NB4 (cell line): ENCODE results near the gene CCDC85C.

Experiments used
- DNase-seq: peaks from one replicate; pipeline ENCODE4 v3.0.0; 2010; ENCODE audit warnings: low read depth
- H3K4me3 ChIP-seq: one replicate; pipeline ENCODE4 v1.5.1; 2011; ENCODE audit warnings: mild to moderate bottlenecking, low read depth, low read length, moderate library complexity
- CTCF ChIP-seq: IDR thresholded peaks from one replicate; pipeline ENCODE4 v1.5.1; 2012; ENCODE audit warnings: low read depth, low read length
- MAX ChIP-seq: IDR thresholded peaks from 2 replicates; pipeline ENCODE4 v1.6.1; 2011; ENCODE audit warnings: low read depth, low read length
- MYC ChIP-seq: IDR thresholded peaks from 2 replicates; pipeline ENCODE4 v1.6.1; 2011; ENCODE audit warnings: low read depth, low read length
- POLR2A ChIP-seq: IDR thresholded peaks from 2 replicates; pipeline ENCODE4 v1.6.1; 2011; ENCODE audit warnings: mild to moderate bottlenecking; ENCODE audit not compliant: insufficient read length; ENCODE audit errors: extremely low read depth

The CCDC85C gene

GRCh38 chr14:99552021-99552553, 51.9 kb downstream of the CCDC85C start:
- H3K4me3 ChIP-seq: no peak overlapping the region
- TF ChIP-seq CTCF: no peak
- TF ChIP-seq MYC: no peak
- no peak for TF ChIP-seq MAX
- TF ChIP-seq POLR2A: no peak
- no peak for DNase-seq

DNA sequence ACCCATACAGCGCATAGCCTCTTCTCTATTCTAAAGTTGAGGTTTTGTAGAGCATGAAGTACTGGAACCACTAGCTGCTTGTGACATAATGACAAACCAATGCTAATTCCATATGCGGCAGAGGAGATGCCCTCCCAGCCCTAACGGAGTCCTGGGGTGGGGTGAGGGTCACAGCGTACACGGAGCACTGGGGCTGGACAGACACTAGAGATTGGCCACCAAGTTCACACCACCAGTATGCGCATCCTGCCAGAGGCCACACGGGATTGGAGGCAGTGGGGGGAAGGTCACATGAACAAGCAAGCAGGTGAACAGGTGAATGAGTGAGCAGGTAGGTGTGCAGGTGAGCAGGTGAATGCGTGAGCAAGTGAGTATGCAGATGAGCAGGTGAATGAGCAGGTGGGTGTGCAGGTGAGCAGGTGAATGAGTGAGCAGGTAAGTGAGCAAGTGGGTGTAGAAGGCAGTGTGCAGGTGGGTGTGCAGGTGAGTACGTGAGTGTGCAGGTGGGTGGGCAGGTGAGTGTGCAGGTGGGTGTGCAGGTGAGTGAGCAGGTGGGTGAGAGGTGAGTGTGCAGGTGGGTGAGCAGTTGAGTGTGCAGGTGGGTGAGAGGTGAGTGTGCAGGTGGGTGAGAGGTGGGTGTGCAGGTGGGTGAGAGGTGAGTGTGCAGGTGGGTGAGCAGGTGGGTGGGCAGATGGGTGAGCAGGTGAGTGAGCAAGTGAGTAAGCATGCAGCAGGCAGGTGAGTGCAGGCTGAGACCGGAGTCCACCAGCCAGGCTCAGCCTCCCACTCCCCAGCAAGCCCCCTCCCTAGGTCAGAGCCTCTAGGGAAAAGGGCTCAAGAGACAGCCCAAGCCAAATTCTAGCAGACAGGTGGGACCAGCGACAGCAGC, 52.7 kb downstream of the CCDC85C start:
- DNase-seq: no peak
- TF ChIP-seq MYC: no peak
- TF ChIP-seq CTCF: no peak
- TF ChIP-seq MAX: no peak
- no peak for TF ChIP-seq POLR2A

DNA sequence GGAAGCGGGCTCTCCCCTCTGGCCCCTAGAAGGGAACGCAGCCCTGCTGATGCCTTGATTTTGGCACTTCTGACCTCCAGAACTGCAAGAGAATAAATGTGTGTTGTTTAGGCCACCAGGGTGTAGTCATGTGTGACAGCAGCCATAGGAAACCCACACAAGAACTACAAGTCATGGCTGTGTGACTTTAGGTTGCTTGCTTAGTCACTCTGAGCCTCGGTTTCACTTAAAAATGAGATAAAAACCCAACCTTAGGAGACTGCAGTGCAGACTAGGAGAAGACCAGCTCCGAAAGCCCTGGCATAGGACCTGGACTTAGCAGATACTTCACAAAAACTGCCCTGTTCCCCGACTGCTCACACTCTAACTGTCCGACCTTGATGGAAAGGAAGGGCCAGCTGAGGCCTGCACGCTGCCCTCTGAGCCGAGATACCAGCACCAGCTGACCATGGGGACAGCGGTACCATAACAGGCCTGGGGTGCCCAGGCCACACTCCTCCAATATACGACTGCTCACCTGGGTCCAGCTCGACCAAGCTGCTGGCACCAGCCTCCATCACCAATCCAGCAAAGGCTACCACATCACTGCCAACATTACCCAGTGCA, 53.5 kb downstream of the CCDC85C start:
- no peak for TF ChIP-seq CTCF
- no peak for TF ChIP-seq MAX
- TF ChIP-seq MYC: no peak
- TF ChIP-seq POLR2A: no peak
- no peak overlapping the region for H3K4me3 ChIP-seq
- no peak for DNase-seq

More for the DNA sequence above, 52.7 kb downstream of the CCDC85C start:
- H3K4me3 ChIP-seq: no peak overlapping the region

DNA sequence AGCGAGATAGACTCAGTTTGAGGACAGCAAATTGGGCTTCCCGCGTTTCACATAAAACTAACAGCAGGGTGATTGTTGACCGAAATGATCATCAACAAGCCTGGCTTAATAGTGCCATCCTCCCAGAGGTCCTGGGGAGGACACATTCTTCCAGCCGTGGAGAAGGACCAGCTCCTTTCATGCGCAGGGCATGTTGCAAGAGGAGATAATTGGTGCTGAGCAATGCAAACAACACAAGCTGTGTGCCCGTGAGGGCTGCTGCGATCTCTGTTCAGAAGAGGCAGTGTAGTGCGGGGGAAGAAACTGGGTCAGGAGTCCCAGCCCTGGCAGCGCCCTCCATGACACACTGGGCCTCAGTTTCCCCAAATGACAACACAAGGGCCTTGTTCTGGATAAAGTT, 54.3 kb downstream of the CCDC85C start:
- H3K4me3 ChIP-seq: no peak overlapping the region
- TF ChIP-seq POLR2A (no peak), MYC (no peak), CTCF (no peak), MAX (no peak)
- no peak for DNase-seq

DNA sequence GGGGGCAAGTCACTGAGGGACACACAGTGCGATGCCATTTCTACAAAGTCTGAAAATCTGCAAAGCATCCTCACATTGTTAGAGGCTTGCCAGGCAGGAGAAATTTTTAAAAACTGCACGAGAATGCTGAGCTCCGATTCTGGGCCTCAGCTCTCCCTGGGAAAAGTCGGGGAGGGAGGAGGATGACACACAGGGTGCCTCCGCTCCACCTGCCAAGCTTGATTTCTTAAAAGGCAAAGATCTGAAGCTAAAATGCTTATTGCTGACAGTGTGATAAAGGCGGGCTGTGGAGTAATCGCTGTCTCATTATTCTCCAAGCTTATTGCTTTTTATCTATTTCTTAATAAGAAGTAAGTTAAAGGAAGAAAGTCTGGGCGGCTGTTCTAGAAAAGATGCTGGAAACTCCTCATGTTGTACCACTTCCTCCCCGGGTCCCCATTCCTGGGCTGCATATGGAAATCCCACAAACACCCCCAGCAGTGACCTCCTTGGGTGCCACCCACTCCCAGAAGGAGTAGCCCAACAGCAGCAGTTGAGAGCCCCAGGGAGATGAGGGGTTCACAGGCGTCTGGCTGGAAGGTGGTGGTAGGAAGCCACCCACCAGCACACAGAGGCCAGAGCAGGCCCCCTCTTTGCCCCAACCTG, 55.0 kb downstream of the CCDC85C start:
- no peak for DNase-seq
- TF ChIP-seq CTCF: no peak
- no peak for TF ChIP-seq POLR2A
- TF ChIP-seq MAX: no peak
- no peak for TF ChIP-seq MYC
- H3K4me3 ChIP-seq: no peak overlapping the region
